Endothelial cell of umbilical vein (primary cell): ENCODE results near the gene CCDC92B.

Source experiments
- CTCF ChIP-seq, 2 donors: IDR thresholded peaks; 1 replicate in 1 of 2; 2 replicates in 1 of 2; pipeline ENCODE4 v1.5.1; 2011; ENCODE audit warnings: low read length in 2 of 2, mild to moderate bottlenecking in 2 of 2, moderate library complexity in 2 of 2, control low read depth in 1 of 2, inconsistent platforms in 1 of 2, low read depth in 1 of 2; ENCODE audit not compliant: insufficient read depth in 1 of 2; ENCODE audit errors: extremely low read depth in 1 of 2
- EZH2 ChIP-seq: IDR thresholded peaks from 2 replicates; pipeline ENCODE4 v1.6.1; 2012; ENCODE audit warnings: borderline replicate concordance, low read depth, mild to moderate bottlenecking, moderate library complexity, low read length, inconsistent platforms; ENCODE audit not compliant: severe bottlenecking
- FOS ChIP-seq: IDR thresholded peaks from 2 replicates; pipeline ENCODE4 v1.6.1; 2011; ENCODE audit warnings: mild to moderate bottlenecking, low read length, moderate library complexity, borderline replicate concordance; ENCODE audit not compliant: insufficient read depth
- GATA2 ChIP-seq: IDR thresholded peaks from 2 replicates; pipeline ENCODE4 v1.7.0; 2011; ENCODE audit warnings: low read depth, mild to moderate bottlenecking, moderate library complexity, mixed read lengths, low read length; ENCODE audit not compliant: insufficient read length, insufficient read depth
- MAX ChIP-seq: IDR thresholded peaks from 2 replicates; pipeline ENCODE4 v1.6.1; 2011; ENCODE audit not compliant: insufficient read depth, insufficient read length
- MYC ChIP-seq: IDR thresholded peaks from one replicate; pipeline ENCODE4 v1.6.1; 2011; ENCODE audit warnings: mild to moderate bottlenecking, low read depth, low read length
- POLR2A ChIP-seq: IDR thresholded peaks from 2 replicates; pipeline ENCODE4 v1.6.1; 2012; ENCODE audit warnings: low read depth, mild to moderate bottlenecking, control low read depth, low read length
- POLR2AphosphoS5 ChIP-seq: IDR thresholded peaks from 2 replicates; pipeline ENCODE4 v1.6.1; 2012; ENCODE audit warnings: low read depth, mild to moderate bottlenecking, control low read depth, low read length, moderate library complexity; ENCODE audit not compliant: insufficient read depth

DNA sequence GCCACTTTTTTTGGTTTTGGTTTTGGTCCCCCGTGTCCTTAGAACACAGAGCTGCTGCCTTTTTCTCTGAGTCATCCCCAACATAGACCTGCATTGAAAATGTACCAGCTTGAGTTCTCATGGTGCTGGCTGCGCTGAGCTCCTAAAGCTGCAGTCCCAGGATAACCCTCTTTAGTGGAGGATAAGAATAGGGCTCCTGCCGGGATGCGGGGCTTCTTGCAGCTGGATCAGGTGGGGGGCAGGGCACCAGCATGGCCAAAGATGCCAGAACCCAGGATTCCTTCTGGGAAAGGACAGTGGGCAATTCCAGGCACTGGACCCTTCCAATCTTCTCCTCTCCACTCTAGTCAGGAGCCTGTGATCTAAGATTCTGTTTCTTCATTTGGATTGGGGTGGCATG, 29.6 kb downstream of the CCDC92B start:
- TF ChIP-seq CTCF (IDR thresholded peaks at IDR 0.05; ENCODE audit: extremely low read depth in 1 of 2, insufficient read depth in 1 of 2, low read depth in 1 of 2, low read length in 2 of 2): no peak
- no peak for TF ChIP-seq EZH2
- no peak for TF ChIP-seq MYC
- no peak for TF ChIP-seq GATA2
- TF ChIP-seq MAX: no peak
- no peak for TF ChIP-seq POLR2A
- no peak for TF ChIP-seq FOS
- no peak for TF ChIP-seq POLR2AphosphoS5
